Fibroblast of skin of right quadriceps (primary cell): Measurements from ENCODE around the gene NANOS2.

Source experiments
- DNase-seq: peaks from one replicate; pipeline ENCODE4 v3.0.0-alpha.2; 2013

NANOS2 gene

DNA sequence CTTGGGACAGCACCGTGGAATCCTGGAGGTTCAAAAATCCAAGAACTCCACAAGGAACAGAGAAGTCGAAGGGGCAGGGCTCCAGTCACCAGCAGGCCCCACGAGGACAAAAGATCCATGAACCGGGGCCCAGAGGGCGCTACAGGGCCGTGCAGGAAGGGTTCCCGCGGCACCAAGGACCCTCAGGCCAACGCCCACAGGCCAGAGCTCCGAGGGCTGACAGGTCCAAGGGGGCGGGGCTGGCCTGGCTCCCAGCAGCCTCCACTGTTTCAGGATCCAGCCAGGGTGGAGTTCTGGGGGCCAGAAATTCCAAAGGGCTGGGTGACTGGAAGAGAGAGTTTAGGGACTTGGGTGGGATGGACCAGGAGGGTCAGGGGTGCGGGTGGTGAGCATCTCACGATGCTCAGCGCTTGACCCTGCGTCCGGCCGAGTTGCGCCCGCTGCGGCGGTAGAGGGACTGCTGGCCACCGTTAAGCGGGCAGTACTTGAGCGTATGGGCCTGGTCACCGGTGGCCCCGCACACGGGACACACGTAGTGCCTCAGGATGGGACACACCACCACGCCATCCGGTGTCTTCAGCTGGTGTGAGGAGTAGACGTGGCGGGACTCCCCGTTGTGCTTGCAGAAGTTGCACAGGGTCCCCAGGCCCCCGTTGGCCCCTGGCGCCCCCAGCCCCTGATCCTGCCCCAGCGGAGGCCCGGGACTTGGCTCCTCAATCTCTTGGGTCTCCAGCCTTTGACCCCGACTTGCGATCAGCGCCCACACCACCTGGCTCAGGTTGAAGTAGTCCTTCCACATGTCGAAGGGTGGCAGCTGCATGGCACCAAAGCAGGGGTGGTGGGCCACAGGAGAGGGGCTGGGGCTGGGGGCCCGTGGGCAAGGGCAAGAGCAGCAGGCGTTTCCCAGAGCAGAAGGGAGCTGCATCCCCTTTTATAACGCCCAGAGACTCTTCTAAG lies at the start of gene NANOS2:
NANOS2 (minus strand) TSS at position 905 of the 957 bp plus-strand sequence; CDS start at position 820, 85 bp downstream.
- DNase-seq = no peak

DNA sequence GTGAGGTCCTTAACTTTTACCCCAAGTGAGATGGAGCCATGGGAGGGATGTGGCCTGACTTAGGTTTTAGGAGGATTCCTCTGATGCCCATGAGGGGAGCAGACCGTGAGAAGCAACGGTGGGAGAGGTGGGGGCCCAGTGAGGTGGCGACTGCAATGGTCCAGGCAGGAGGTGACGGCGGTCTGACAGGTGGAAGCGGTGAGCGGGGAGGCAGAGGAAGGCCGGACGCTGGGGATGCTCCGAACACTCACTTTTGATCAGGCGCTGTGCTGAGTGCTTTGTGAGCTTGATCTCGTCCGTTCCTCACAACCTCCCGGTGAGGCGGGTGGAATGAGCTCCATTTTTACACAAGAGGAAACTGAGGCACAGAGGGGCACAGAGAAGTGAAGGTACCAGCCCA lies 47.4 kb upstream of the NANOS2 start:
- no peak for DNase-seq

DNA sequence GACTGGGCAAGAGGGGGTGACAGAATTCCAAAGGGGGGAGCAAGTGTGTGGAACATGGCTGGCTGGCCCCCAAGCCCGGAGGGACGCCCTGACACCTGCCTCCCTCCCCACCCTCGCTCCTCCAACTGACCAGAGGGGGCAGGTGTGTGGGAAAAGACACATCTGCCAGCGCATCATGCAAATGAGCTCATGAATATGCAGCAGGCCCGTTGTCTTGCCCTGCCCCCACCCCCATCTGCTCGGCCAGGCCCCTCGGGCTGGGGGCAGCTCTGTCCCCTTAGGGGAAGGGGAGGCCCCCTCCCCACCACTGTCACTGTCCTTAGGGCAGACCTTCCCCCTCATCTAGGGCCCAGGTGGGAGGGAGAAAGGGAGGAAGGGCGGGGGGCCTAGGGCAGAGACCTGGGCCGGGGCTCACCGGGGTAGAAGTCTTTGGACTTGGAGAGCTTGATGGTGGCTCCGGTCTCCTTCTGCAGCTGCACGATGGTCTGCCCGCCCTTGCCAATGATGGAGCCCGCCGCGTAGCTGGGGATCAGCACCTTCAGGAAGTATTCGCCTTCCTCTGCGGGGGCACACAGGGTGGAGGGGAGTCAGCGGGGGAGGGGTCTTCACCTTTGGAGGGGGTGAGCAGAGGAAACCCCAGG lies 46.1 kb upstream of the NANOS2 start:
- DNase-seq = no peak

DNA sequence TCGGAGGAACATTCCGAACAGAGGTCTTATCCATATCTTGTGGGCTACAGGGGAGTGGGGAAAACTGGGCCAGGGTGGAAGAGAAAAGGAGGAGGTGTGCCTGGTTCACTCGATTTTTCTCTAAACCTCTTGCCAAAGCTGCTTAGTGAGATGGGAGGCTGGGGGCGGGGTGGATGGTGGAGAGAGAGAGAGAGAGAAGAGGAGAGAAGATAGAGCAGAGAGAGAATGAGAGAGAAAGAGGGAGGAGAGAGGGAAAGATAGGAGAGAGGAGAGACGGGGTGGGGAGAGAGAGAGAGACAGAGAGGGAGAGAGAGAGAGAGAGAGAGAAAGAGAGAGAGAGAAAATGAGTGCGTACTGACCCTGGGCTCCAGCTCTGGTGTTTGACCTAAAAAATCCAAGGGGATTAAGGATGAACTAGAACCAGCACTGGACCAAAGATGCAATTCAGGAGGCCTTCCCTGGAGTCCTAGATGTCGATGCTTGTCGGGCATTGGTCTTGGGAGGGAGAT lies 45.0 kb upstream of the NANOS2 start:
- no peak for DNase-seq

DNA sequence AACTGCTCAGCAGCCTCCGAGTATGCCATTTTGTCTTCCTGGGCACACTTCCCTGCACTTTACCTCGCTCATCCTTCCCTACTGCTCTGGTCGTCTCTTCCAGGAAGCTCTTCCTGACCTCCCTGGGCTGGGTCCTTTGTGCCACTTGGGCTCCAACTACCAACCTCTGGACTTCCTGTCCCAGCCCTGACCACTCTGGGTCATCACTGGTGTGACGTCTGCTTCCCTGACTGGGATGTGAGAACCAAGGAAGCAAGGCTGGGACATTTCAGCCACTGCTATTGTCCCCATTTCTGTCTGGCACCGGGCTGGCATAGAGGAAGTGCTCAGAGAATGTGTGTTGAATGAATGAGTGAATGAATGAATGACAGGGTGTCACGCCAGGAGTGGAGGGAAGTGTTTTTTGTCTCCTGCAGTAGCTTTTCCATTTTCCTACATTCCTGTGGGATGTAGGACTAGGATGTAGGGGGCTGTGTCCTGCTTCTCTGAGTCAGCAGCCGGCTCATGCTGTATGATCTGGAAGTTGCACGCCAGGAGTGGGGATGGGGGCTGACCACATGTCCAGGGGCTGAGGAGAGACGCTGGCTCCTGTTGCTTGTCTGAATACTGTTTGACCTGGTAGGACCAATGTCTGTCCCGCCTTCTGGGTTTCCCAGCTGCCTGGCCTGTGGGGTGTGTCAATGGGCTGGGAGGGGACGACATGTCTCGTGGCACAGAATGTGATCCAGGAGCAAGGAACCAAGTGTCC lies 44.4 kb upstream of the NANOS2 start:
- DNase-seq = peak; percentile 16

DNA sequence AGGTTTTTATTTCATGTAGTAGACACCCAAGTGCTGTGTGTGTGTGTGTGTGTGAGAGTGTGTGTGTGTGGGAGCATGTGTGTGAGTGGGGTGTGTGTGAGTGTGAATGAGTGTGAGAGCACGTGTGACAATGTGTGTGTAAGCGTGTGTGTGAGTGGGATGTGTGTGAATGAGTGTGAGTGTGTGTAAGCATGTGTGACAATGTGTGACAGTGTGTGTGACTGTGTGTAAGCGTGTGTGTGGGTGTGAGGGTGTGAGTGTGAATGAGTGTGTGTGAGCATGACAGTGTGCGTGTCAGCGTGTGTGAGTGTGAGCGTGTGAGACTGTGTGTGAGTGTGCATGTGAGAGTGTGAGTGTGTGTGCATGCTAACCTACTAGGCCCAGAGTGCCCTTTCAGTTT lies 43.7 kb upstream of the NANOS2 start:
- no peak for DNase-seq

DNA sequence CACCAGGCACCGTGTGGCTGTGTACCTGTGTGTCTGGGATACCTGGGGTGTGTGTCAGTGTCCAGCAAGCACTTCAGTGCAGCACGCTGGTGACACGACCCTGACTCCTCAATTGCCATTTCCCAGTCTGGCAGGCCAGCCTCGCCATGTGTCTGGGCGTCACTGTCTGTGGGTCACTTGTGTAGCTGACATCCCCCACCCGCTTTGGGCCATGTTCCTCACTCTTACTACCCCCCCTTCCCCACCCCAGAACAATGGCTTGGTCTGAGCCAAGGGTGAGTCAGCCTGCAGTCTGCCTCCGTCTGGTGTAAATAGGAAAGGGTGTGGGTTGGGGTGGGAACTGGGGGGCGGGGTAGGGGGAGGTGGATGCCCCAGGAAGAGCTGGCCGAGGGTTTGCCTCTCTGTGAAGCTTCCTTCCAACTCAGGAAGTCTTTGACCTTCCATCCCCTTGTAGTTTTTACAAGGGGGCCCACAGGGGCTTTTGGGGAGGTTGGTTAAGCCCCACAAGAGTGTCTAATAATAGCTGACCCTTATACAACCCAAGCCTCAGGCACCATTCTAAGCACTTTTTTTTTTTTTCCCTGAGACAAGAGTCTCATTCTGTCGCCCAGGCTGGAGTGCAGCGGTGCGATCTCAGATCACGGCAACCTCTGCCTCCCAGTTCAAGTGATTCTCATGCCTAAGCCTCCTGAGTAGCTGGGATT lies 41.5 kb upstream of the NANOS2 start:
- no peak for DNase-seq

DNA sequence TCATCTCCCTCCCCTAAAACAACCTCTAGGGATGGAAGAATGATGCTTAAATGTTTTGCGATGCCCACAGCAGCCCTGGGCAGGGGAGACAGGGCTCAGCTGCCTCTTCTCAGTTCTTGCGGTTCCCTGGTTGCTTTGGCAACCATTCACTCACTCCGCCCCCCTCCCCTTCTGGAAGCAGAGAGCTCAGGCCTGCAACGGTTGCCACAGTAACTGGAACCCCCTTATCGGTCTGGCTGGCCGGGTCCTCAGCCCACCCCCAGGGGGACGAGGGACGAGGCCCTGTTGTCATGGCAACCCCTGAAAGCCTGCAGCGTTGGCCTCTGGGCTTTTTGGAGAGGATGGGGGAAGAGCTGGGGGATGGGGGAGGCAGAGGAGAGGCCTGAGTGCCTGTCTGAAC lies 39.6 kb upstream of the NANOS2 start:
- no peak for DNase-seq

DNA sequence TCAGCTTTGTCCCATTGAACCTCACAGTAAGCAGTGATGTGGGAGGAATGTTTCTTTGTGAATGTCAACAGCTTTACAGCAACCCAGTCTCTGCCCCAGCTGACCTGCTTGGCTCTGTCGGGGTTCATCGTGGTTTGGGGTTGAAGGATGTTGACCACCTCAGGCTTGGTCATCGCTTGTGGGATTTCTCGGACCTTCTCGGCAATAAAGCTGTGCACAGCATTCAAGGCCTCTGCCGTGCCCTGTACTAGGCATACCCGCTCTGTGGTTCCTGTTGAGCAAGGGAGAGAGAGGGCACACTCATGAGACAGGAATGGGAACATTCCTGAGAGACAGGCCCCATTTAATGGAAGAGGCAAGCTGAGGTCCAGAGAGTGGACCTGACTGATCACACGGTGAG lies 39.1 kb upstream of the NANOS2 start:
- DNase-seq = no peak

DNA sequence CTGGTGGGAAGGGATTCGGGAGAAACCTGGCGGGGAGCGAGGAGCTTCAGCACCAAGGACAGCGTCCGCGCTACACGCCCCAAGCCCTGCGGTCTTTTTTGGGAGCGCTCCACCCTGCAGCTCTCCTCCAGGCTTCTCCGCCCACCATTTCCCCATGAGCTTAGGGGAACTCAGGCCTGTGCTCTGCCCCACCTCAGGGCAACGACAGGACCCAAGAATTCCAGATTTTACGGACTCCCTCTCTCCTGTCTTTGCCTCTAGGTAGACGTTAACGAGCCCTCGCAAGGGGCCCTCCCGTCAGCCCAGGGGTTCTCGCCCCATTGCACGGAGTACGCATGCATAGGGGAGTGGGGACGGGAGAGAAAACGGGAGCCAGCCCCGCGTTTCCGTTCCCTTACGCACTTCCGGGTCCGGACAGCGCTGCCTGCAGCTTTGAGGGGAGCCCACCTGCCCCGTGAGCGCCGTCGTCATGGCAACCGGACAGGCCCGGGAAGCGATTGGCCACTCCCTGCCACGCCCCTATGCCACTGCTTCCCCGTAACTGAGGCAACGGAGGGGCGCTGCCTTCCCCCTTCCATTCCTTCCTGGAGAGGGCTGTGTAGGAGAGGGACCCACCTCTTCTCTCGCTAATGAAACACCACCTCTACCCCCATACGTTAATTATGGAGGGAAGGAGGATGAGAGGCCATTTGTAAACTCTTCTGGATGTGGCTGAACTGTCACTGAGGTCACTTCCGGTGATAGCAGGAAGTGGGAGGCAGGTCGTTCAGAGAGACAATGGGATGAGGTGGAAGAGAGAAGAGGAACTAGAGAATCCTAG lies 38.3 kb upstream of the NANOS2 start:
- peak; percentile 46 for DNase-seq

DNA sequence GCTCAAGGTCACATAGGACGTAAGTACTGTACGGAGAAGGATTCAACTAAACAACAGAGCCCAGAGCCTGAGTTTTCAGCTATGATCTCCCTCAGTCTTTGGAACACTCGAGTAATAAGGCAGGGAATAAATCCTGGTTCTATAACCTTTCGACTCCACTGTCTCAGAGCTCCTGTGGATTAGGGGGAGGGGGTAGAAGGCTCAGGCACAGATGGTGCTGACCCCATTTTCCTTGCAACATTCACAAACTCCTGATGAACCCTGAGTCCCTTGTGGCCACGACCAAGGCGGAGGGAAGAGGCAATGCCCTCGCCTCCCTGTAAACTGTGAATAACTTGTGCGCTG lies 37.7 kb upstream of the NANOS2 start:
- DNase-seq = no peak

DNA sequence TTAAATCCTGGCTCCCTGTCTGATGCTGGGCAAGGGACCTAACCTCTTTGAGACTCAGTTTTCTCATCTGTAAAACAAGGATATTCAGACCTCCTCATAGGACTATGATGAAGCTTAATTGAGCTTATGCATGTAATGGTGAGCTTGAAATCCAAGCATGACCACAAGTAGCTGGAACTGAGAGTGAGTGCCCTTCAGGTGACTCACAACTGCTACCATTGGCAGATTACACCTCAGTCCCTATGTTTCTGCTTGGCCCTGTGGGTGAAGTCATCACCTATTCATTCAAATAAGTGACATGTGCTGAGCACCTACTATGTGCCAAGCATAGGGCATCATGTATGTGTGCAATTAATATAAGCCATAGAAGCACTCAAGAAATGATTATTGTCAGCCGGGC lies 33.3 kb upstream of the NANOS2 start:
- no peak for DNase-seq

DNA sequence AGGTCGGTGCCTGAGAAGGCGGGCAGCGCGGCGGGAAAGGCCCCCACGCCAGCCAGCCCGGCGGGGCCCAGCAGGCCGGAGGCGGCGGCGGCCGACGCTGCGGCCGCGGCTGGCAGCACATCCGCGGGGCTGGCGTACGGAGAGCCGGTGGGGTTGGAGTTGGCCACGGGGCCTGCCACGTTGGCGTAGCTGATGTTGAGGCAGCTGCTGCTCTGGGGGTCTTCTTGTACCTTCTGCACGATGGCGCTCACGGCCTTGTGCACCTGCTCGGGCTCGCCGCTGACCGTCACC lies 25.9 kb upstream of the NANOS2 start:
- DNase-seq = no peak

DNA sequence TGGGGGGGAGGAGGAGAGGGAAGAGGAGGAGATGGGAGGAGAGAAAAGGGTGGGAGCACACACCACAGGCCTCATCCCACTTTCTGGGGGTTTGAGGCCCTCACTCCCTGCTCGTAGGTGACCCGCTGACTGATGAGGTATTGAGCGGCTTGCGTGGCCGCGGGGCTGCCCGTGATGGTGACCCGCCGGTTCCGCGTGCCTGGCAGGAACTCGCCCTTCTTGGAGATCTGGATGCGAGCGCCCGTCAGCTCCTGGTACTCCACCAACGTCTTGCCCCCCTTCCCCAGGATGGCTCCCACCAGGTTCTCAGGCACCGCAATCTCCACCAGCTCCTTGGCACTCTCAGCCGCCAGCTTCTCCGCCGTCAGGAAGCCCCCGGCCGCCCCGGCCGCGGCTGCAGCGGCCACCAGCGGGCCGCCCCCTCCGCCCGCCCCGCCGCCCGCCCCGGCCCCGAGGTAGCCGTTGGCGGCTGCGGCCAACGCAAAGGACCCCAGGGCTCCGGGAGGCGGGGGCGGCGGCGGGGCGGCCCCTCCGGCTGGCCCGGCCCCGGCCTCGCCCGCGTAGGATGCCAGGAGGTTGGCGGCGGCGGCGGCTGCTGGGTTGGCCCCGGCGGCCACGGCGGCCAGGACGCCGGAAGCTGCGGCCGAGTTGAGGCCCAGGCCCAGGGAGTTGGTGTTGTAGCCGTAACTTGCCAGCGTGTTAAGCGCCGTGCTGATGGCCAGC lies 25.4 kb upstream of the NANOS2 start:
- DNase-seq = no peak

DNA sequence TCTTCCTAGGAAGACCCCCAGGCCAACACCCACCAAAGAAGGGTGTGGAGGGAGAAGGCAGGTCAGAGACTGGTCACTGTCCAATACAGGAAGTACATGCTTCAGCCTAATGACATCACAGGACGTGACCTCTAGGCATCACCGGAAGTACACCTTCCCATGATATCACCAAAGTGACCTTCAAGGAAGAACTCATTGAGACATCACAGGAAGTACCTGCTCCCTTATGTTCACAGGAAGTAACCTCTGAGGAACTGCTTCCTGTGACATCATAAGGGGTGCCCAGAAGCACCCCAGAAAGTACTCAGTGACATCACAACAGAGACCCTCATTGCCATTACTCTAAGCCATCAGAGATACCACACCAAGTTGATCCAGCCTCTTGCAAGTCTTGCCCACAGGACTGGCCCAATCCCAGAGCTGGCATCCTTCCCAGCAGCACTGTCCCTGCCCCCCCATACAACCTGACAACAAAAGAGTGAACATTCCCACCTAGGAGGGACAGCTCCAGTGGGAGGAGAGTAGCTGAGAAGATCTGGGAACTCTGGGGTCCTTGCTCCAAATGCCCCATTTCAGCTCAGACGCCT lies 24.2 kb upstream of the NANOS2 start:
- DNase-seq = no peak

DNA sequence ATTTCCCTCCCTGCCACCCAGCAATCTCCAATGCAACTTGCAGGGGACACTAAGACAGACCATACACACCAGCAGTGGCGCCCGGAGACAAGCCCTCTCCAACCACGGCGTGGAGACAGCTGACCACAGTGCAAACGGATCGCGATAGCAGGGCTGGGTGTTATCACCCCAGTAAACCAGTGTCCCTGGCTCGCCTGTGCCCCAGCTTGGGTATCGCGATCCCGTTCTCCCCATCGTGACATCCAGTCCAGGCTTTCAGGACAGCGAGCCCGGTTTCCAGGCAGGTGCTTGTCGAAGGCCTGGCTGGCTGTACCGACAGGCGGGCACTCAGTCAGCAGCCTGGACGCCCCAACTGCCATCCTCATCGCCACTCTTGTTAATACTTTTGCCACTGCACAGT lies 20.7 kb upstream of the NANOS2 start:
- no peak for DNase-seq

DNA sequence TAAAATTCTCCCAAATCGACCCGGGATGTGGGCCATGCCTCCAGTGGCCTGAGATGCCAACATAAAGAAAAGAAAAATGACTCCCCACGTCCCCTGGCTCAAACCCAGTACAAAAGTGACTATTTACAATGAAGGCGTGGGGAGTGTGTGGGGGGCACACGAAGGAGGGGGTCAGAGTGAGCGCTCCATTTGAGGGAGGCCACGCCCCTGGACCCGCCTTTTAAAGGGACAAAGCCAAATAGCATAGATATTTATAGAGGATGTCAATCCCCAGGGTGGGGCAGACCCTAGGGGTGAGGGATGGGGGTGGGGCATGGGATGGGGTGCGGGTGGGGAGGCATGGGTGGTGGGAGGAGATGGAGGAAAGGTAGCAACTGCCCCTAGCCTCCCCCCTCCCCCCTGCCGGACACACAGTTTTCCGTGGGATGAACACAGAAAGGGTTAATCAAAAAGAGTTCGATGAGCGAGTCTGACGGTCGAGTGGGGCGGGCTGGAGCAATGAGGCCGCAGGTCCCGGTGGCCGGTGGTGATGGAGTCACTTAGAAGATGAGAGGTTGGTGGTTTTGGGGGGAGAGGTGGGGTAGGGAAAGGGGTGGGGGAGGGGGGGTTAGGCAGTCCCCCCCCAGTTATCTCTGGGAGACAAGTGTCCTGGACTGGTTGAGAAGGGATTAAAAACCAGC lies 20.1 kb upstream of the NANOS2 start:
- DNase-seq = no peak

DNA sequence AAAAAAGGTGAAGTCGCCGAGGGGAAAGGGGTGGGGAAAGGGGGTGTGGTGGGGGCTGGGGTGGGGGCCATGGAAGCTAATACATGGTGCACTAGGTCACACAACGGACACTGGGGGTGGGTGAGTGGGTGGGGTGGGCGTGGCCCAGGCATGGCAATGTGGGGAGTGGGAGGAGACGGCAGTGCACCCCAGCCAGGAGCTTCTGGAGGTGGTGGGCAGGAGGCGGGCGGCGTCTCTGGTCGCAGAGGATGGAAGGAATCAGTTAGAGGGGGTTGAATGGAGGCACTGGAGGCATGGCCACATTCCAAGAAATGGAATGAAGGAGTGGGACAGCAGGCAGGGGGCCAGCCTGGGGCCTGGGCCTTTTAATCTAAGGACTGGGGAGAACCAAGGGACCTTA lies 19.2 kb upstream of the NANOS2 start:
- DNase-seq = no peak

DNA sequence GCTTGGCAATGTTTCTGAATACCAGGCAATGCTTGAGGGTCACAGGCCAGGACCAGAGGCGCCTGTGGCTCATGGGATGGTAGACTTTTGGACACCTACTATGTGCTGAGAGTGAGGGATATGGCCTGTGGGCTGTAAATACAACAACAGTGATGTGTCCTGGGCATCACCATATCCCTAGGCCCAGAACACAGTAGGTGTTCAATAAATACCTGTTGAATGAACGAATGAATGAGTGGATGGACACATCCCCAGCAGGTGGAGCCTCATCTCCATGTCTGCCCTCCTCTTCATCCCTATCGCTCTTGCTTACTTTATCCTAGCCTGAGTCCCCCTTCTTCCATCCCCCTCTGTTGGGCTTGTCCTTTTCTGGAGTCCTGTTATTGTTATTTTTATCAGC lies 16.5 kb upstream of the NANOS2 start:
- DNase-seq = no peak

DNA sequence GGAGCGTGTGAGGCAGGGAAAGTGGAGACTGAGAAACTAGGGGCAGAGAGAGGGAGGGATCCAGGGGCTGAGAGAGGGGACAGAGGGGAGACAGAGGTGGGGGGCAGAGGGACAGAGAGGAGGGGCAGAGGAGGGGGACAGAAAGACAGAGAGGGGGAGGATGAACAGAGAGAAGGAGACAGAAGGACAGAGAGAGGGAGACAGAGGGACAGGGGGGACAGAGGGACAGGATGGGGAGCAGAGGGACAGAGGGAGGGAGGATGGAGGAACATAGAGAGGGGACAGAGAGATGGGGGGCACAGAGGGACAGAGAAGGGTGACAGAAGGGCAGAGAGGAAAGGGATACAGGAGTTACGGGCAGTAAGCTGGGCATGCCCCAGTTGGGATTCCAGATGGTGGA lies 14.7 kb upstream of the NANOS2 start:
- DNase-seq = no peak
